H9 (cell line): ENCODE results near the gene MRPL30. TPM values are rescaled to one million over a fixed set of nuclear protein-coding genes. Genes with fewer than 3 reads are reported as not detected.

Source experiments
- DNase-seq: peaks from one replicate; pipeline ENCODE4 v3.0.0-alpha.2; 2017
- H2AFZ ChIP-seq: one replicate; pipeline ENCODE4 v1.6.1; 2013; ENCODE audit warnings: mild to moderate bottlenecking, low read length, control low read depth, moderate library complexity
- H2AK5ac ChIP-seq: 2 replicates; pipeline ENCODE4 v1.6.1; 2013; ENCODE audit warnings: low read length, control low read depth, mixed read lengths; ENCODE audit not compliant: insufficient read length
- H2BK120ac ChIP-seq: one replicate; pipeline ENCODE4 v1.6.1; 2013; ENCODE audit warnings: low read depth, mild to moderate bottlenecking, low read length, control low read depth, inconsistent platforms; ENCODE audit not compliant: poor library complexity, severe bottlenecking
- H2BK12ac ChIP-seq: 2 replicates; pipeline ENCODE4 v1.6.1; 2013; ENCODE audit warnings: low read length, control low read depth, mixed read lengths, low read depth; ENCODE audit not compliant: insufficient read length
- H2BK15ac ChIP-seq: 2 replicates; pipeline ENCODE4 v1.6.1; 2013; ENCODE audit warnings: low read depth, low read length, control low read depth
- H2BK20ac ChIP-seq: one replicate; pipeline ENCODE4 v1.6.1; 2013; ENCODE audit warnings: low read depth, mild to moderate bottlenecking, low read length, control low read depth, inconsistent platforms; ENCODE audit not compliant: poor library complexity, severe bottlenecking
- H2BK5ac ChIP-seq: 2 replicates; pipeline ENCODE4 v1.6.1; 2013; ENCODE audit warnings: low read length, control low read depth, mixed read lengths; ENCODE audit not compliant: insufficient read length
- H3K14ac ChIP-seq: 2 replicates; pipeline ENCODE4 v1.6.1; 2013; ENCODE audit warnings: low read length, control low read depth; ENCODE audit not compliant: insufficient read depth
- H3K18ac ChIP-seq: 2 replicates; pipeline ENCODE4 v1.6.1; 2013; ENCODE audit warnings: low read depth, mild to moderate bottlenecking, mixed read lengths, low read length, control low read depth; ENCODE audit not compliant: insufficient read length
- H3K23ac ChIP-seq: 2 replicates; pipeline ENCODE4 v1.6.1; 2013; ENCODE audit warnings: low read length, control low read depth, mixed read lengths, low read depth; ENCODE audit not compliant: insufficient read length
- H3K23me2 ChIP-seq: 2 replicates; pipeline ENCODE4 v1.6.1; 2013; ENCODE audit warnings: low read depth, mild to moderate bottlenecking, mixed read lengths, low read length, control low read depth; ENCODE audit not compliant: insufficient read length, poor library complexity, severe bottlenecking
- H3K27ac ChIP-seq: 2 replicates; pipeline ENCODE4 v1.5.1; 2013; ENCODE audit warnings: low read length, control low read depth, mixed read lengths, low read depth; ENCODE audit not compliant: insufficient read length
- H3K27me3 ChIP-seq: 2 replicates; pipeline ENCODE4 v1.6.1; 2013; ENCODE audit warnings: low read length, control low read depth, inconsistent platforms; ENCODE audit not compliant: insufficient read depth
- H3K4ac ChIP-seq: 2 replicates; pipeline ENCODE4 v1.6.1; 2013; ENCODE audit warnings: low read depth, mild to moderate bottlenecking, control low read depth, inconsistent platforms, low read length, moderate library complexity
- H3K4me1 ChIP-seq: 2 replicates; pipeline ENCODE4 v1.6.1; 2013; ENCODE audit warnings: low read length, control low read depth, inconsistent platforms; ENCODE audit not compliant: insufficient read depth
- H3K4me2 ChIP-seq: 2 replicates; pipeline ENCODE4 v1.6.1; 2013; ENCODE audit warnings: low read length, control low read depth, mixed read lengths; ENCODE audit not compliant: insufficient read length, insufficient read depth
- H3K56ac ChIP-seq: 2 replicates; pipeline ENCODE4 v1.6.1; 2013; ENCODE audit warnings: low read depth, mild to moderate bottlenecking, mixed read lengths, low read length, control low read depth; ENCODE audit not compliant: insufficient read length
- H3K79me1 ChIP-seq: 2 replicates; pipeline ENCODE4 v1.6.1; 2013; ENCODE audit warnings: low read depth, mild to moderate bottlenecking, moderate library complexity, low read length, control low read depth, inconsistent platforms; ENCODE audit not compliant: insufficient read depth, poor library complexity, severe bottlenecking
- H3K79me2 ChIP-seq: 2 replicates; pipeline ENCODE4 v1.6.1; 2013; ENCODE audit warnings: low read length, control low read depth, inconsistent platforms; ENCODE audit not compliant: insufficient read depth
- H3K9ac ChIP-seq: 2 replicates; pipeline ENCODE4 v1.6.1; 2013; ENCODE audit warnings: low read length, control low read depth, mixed read lengths; ENCODE audit not compliant: insufficient read length; ENCODE audit errors: extremely low read depth
- H3K9me3 ChIP-seq: one replicate; pipeline ENCODE4 v1.6.1; 2013; ENCODE audit warnings: low read depth, low read length, inconsistent platforms; ENCODE audit not compliant: control insufficient read depth
- H3T11ph ChIP-seq: one replicate; pipeline ENCODE4 v1.6.1; 2013; ENCODE audit warnings: mild to moderate bottlenecking, low read length, control low read depth, inconsistent platforms
- H4K20me1 ChIP-seq: one replicate; pipeline ENCODE4 v1.6.1; 2013; ENCODE audit not compliant: control insufficient read depth, insufficient read length, insufficient read depth
- H4K5ac ChIP-seq: 2 replicates; pipeline ENCODE4 v1.6.1; 2013; ENCODE audit warnings: low read depth, mild to moderate bottlenecking, mixed read lengths, low read length, control low read depth; ENCODE audit not compliant: insufficient read length
- H4K8ac ChIP-seq: replicated peaks from 2 replicates; pipeline ENCODE4 v1.6.1; 2013; ENCODE audit warnings: low read length, control low read depth, mixed read lengths, low read depth; ENCODE audit not compliant: insufficient read length
- H4K91ac ChIP-seq: 2 replicates; pipeline ENCODE4 v1.6.1; 2013; ENCODE audit warnings: low read depth, mild to moderate bottlenecking, moderate library complexity, mixed read lengths, low read length, control low read depth; ENCODE audit not compliant: insufficient read length
- H3K27ac Mint-ChIP-seq, 3 experiments: 2 replicates in 2 of 3; 3 replicates in 1 of 3; pipeline ENCODE4 v1.8.0; 2020 to 2021; ENCODE audit warnings: mixed read lengths in 3 of 3, mild to moderate bottlenecking in 1 of 3, moderate library complexity in 1 of 3
- H3K27me3 Mint-ChIP-seq: 2 replicates; pipeline ENCODE4 v1.8.0; 2021; ENCODE audit warnings: low read depth, mild to moderate bottlenecking, moderate library complexity, mixed read lengths
- H3K36me3 Mint-ChIP-seq, 3 experiments: 2 replicates in 2 of 3; 3 replicates in 1 of 3; pipeline ENCODE4 v1.8.0; 2020 to 2021; ENCODE audit warnings: low read depth in 3 of 3, mixed read lengths in 3 of 3; ENCODE audit not compliant: insufficient read depth in 1 of 3
- H3K4me1 Mint-ChIP-seq, 2 experiments: 2 replicates each; pipeline ENCODE4 v1.8.0; 2020; ENCODE audit warnings: mixed read lengths in 2 of 2
- H3K4me3 Mint-ChIP-seq, 2 experiments: 2 replicates in 1 of 2; 3 replicates in 1 of 2; pipeline ENCODE4 v1.8.0; 2020 to 2021; ENCODE audit warnings: mild to moderate bottlenecking in 2 of 2, mixed read lengths in 2 of 2, moderate library complexity in 1 of 2
- H3K9me3 Mint-ChIP-seq, 2 experiments: 2 replicates in 1 of 2; 3 replicates in 1 of 2; pipeline ENCODE4 v1.8.0; 2020; ENCODE audit warnings: mild to moderate bottlenecking in 2 of 2, mixed read lengths in 2 of 2, moderate library complexity in 1 of 2
- WGBS: extraction: QIAGEN DNeasy Blood & Tissue Kit; methylation state at CpG from one replicate; pipeline ENCODE4 v1.1.7; 2013; ENCODE audit warnings: missing lambda C conversion rate, low lambda C conversion rate, mixed read lengths; ENCODE audit not compliant: insufficient read length; ENCODE audit errors: extremely low coverage; 5-methylcytosine and 5-hydroxymethylcytosine counted together
- total RNA-seq: library from RNA; stranded (reverse); gene quantifications from 2 replicates; pipeline ENCODE4 v1.2.1, GENCODE V29; 2021
- TF ChIP-seq, protein P1 (sequence below): fragments of 200-600 bp; sonication (generic); conservative IDR thresholded peaks from 3 replicates; pipeline ENCODE4 v1.8.0; 2021; ENCODE audit warnings: antibody characterized with exemption, mild to moderate bottlenecking

The MRPL30 gene
- total RNA-seq, 1 experiment from 2014 or later, result 50.8 TPM

DNA sequence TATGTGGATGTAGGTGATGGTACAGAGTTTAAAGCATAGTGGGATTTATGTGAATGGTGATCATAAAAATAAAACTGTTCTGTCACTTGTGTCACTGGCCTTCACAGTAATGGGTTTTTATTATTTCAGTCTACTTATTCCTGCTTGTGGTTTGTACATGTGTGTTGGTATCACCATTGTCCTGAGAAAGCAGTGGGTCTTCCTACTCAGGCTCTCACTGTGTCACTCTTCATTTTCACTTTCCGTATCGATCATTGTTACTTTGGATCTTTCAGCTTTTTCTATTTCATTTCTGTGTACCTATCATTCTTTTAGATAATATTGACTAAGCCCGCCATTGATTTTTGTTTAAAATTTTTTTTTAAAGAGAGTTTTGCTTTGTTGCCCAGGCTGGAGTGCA is 7.4 kb downstream of the MRPL30 start:
- no peak overlapping the region for H3K4ac ChIP-seq
- H3T11ph ChIP-seq, result no peak overlapping the region
- no peak overlapping the region for H3K18ac ChIP-seq
- no peaks in the 10 kb centered on the region for H3K27me3 ChIP-seq
- no peaks in the 10 kb centered on the region for H4K20me1 ChIP-seq
- H4K91ac ChIP-seq, result no peak overlapping the region
- no peak overlapping the region for H3K9ac ChIP-seq
- H4K8ac ChIP-seq, result no peak overlapping the region
- WGBS, result no CpG with 5 or more reads among the region's 3 CpGs
- Mint-ChIP-seq H3K9me3 (peaks cover 0 to 3% of the 10 kb centered on the region in 2 experiments; a peak in 2 of 5 replicates), H3K27ac (no peak overlapping the region), H3K27me3 (no peaks in the 10 kb centered on the region), H3K36me3 (peaks cover 39 to 60% (median 51%) of the 10 kb centered on the region in 3 experiments), H3K4me1 (peaks cover 0 to 8% of the 10 kb centered on the region in 2 experiments; a peak in 2 of 4 replicates), H3K4me3 (no peak overlapping the region)
- no peak overlapping the region for H2BK12ac ChIP-seq
- H3K56ac ChIP-seq, result no peak overlapping the region
- H2AFZ ChIP-seq, result no peak overlapping the region
- no peak for DNase-seq
- no peak overlapping the region for H3K27ac ChIP-seq
- no peak overlapping the region for H3K23ac ChIP-seq
- H4K5ac ChIP-seq, result no peak overlapping the region
- H2AK5ac ChIP-seq, result no peak overlapping the region
- no peak overlapping the region for H2BK15ac ChIP-seq
- no peak overlapping the region for H2BK120ac ChIP-seq
- no peak overlapping the region for H2BK20ac ChIP-seq
- peaks cover 10% of the 10 kb centered on the region; the same call in 1 of the 2 replicates for H3K79me2 ChIP-seq
- H3K14ac ChIP-seq, result no peak overlapping the region
- H3K79me1 ChIP-seq, result peaks cover 3% of the 10 kb centered on the region
- no peaks in the 10 kb centered on the region for H3K4me1 ChIP-seq
- TF ChIP-seq, protein P1, sequence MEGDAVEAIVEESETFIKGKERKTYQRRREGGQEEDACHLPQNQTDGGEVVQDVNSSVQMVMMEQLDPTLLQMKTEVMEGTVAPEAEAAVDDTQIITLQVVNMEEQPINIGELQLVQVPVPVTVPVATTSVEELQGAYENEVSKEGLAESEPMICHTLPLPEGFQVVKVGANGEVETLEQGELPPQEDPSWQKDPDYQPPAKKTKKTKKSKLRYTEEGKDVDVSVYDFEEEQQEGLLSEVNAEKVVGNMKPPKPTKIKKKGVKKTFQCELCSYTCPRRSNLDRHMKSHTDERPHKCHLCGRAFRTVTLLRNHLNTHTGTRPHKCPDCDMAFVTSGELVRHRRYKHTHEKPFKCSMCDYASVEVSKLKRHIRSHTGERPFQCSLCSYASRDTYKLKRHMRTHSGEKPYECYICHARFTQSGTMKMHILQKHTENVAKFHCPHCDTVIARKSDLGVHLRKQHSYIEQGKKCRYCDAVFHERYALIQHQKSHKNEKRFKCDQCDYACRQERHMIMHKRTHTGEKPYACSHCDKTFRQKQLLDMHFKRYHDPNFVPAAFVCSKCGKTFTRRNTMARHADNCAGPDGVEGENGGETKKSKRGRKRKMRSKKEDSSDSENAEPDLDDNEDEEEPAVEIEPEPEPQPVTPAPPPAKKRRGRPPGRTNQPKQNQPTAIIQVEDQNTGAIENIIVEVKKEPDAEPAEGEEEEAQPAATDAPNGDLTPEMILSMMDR, result no peak
- H3K4me2 ChIP-seq, result no peak overlapping the region
- H3K9me3 ChIP-seq, result no peaks in the 10 kb centered on the region
- H3K23me2 ChIP-seq, result no peaks in the 10 kb centered on the region
- no peak overlapping the region for H2BK5ac ChIP-seq
